Measurements from ENCODE around the gene RALGPS1.

RALGPS1 gene

GRCh38 chr9:127205952-127206351, 291.4 kb downstream of the RALGPS1 start:
- DNase-seq (ENCODE audit: low read depth) = no peak

DNA sequence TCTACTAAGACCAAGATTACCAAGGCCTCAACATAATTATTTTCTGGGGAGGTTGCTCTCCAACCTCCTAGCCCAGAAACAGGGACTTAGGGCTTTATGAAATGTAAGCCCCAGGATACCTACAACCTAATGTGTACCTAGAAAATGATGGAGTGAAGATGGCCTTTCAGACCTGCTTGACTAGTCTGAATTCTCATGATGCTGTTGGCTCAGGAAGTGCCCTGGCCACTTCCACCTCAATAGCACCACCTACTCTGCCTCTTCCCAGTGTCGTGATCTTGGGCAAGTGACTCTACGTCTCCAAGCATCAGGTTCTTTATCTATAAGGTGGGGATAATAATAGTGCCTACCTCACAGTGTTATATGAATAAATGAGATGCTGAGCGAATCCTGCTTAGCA, 292.1 kb downstream of the RALGPS1 start:
- DNase-seq (ENCODE audit: low read depth) = no peak

GRCh38 chr9:127207734-127208410, 293.3 kb downstream of the RALGPS1 start:
- DNase-seq (ENCODE audit: low read depth) = no peak

DNA sequence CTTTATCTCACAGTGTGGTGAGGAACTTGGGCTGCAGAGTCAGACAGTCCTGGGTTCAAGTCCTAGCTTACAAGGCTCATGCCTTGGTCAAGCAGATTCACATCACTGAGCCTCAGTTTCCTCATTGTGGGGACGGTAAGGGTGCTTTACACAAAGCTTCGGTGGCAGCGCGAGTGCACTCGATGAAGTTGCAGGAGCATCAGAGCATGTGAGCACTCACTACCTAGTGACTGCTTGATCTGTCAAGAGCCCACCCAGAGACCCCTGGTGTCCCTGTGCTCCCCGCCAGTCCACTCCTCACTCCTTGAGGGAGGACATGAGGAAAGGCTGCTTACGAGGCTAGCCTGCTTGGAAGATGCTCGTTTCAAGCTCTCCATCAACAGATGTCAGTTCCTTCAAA, 293.8 kb downstream of the RALGPS1 start:
- DNase-seq (ENCODE audit: low read depth) = no peak

DNA sequence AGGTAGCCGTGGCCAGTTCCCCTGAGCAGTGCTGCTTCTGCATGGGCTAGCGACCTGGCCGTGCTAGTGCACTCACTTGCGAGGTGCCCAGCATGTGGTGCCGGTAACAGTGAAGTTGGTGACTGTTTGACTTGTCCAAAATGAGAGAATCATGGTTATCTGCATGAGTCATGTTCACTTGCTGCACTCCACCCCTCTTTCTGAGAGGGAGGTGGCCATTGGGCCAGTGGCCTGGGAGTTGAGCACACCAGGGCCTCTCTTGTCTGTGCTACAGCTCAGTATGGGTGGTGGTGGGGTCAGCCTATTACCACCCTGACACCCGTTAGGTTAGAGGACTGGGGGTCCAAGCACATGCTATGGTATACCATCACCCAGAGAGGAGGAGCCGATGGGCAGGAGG, 294.6 kb downstream of the RALGPS1 start:
- no peak for DNase-seq (ENCODE audit: low read depth)

- DNase-seq (ENCODE audit: low read depth) = no peak
Observed at GRCh38 chr9:127209948-127210640, 295.5 kb downstream of the RALGPS1 start.

DNA sequence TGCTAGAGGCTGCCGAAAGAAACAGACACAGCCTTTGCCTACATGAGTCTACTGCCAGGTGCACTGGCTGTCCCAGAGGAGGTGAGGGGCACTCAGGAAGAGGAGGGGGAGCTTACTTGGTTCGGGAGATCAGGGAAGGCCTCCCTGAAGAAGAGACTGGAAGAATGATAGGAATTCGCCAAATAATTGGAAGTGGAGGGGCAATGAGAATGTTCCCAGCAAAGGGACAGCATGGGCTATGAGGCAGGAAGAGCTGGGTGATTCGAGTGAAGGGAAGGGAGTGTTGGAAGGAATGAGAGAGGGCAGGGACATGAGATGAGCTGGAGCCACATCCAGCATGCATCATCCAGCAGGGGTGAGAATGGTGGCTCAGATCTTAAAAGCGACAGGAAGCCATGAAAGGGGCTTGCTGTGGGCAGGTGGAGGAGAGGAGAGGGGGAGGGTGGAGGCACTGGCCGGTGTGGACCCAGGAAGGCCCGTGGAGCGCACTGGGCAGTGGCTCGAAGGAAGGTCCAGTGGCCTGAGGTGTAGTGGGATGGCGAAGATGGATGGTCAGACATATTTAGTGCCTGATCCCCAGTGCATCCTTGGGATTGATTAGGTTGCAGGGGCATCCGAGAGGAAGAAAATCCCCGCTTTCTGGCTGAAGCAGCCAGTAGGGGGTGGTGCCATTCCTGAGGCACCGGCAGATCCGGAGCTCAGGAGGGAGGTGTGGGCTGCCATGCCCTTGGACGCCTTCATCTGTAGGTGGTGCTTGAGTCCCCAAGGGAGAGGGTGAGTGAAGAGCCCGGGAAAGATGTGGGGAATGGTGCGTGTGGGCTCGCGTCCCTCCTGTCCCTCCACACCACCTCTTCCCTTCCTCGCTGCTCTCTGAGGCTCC, 296.5 kb downstream of the RALGPS1 start:
- DNase-seq (ENCODE audit: low read depth) = no peak

DNA sequence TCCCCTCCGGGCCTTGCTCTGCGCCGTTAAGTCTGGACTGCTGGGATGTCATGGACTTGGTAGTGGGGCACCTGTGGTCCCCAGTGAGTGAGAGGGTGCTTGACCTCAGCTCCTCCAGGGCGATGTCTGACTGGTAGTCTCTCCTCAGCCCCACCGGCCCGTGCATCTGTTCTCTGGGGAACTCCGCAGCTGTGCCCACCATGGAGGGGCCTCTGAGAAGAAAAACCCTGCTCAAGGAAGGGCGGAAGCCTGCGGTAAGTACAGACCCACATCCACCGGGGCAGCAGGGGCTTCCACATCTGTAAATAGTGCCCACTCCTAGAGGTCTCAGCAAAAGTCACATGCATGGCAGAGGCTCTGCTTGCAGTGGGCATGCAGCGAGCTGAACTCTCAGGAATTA, 297.4 kb downstream of the RALGPS1 start:
- DNase-seq (ENCODE audit: low read depth) = no peak

GRCh38 chr9:127212453-127212852, 297.9 kb downstream of the RALGPS1 start:
- DNase-seq (ENCODE audit: low read depth) = no peak

- DNase-seq (ENCODE audit: low read depth) = no peak
Observed at GRCh38 chr9:127213859-127214258, 299.3 kb downstream of the RALGPS1 start.

GRCh38 chr9:127214421-127215267, 300.1 kb downstream of the RALGPS1 start:
- DNase-seq (ENCODE audit: low read depth) = peak; percentile 47

DNA sequence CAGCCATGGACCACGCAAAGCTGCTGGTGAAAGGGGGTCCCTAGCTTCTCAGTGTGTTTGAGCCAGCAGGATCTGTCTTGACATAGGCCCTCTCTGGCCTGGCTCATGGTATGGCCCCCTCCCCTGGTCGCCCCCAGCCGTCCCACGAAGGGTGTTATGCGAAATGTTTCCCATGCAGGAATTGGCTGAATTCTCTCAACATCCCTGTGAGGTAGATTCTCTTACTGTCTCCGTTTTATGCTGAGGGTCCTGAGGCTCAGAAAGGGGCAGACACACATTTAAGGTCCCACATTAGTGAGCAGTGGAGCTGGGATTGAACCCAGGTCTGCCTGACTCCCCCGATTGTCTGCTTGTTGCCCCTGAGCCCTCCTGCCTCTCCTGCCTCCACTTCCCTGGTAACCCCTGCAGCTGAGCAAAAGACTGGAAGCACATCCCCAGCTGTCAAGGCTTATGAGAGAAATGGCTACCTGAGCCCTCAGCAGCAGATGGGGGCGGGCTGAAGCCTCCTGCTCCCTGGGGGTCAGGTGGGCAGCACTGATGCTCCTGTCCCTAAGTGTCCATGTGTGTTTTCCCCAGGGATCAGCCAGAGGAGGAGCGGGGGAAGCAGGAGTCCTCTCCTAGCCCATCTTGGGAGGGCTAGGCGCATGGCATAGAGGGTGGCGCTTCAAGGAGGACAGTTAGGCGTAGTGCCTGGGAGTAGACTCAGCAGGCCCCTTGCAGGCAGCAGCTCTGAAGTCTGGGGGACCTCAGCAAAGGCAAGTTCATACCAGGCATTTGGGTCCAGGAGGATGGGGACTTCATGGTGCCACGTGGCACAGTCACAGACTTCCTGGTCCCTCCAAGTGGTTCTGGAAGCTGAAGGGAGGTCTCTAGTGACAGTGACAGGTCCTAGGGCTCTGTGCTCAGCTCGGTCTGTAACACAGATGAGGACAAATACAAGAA, 301.0 kb downstream of the RALGPS1 start:
- no peak for DNase-seq (ENCODE audit: low read depth)

GRCh38 chr9:127216210-127216887, 301.8 kb downstream of the RALGPS1 start:
- DNase-seq (ENCODE audit: low read depth) = no peak

GRCh38 chr9:127216888-127217217, 302.3 kb downstream of the RALGPS1 start:
- DNase-seq (ENCODE audit: low read depth) = no peak

GRCh38 chr9:127218818-127219217, 304.2 kb downstream of the RALGPS1 start:
- DNase-seq (ENCODE audit: low read depth) = no peak

- DNase-seq (ENCODE audit: low read depth) = no peak
Observed at GRCh38 chr9:127219520-127219919, 304.9 kb downstream of the RALGPS1 start.

- no peak for DNase-seq (ENCODE audit: low read depth)
Observed at GRCh38 chr9:127221695-127222094, 307.1 kb downstream of the RALGPS1 start.

DNA sequence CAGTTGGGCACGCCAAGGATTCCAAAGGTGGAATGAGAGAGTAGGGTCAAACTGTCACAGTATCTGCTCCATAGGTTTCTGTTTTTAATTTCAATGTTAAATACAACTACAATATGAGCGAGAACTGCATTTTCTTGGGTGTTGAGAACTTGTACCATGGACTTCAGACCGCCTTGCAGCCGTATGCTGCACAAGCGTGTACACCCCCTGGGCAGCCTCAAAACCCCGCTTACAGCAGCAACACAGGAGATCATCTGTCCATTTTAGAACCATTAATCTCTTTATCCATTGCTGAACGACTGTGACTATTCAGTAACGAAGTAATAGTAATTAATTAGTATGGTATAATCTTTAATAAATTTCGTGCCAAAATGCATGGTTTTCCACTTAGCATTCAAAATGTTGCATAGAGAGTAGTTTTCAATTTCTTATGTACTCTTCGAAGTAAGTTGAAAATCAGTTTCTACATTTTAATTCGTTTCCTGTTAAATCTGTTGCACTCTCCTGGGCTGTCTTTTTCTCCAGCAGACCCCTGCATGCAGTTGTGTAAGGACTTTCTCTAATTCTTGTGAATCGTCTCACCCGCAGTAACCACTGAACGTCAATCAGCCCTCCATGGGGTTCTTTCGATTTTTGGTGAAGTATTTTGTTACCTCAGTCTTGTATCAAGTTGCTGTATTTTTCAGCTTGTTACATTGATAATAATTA, 308.0 kb downstream of the RALGPS1 start:
- DNase-seq (ENCODE audit: low read depth) = no peak

DNA sequence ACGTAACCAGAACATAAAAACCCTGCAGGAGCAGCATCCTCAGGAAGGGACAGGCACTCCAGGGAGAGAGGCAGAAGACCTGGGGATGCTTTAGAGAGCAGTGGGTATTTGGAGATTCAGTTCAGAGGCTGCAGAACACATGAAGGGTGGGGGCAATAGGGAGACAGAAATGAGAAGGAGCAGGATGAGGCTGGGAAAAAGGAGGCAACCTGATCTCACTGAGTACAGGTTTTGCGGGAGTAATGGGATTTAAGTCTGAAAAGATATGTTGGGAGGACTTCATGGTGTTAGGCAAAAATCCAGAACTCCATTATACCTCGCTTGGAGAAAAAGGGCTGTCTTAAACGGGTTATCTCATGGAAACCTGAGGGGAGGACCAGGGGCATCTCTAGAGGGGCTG, 308.7 kb downstream of the RALGPS1 start:
- DNase-seq (ENCODE audit: low read depth) = no peak

DNA sequence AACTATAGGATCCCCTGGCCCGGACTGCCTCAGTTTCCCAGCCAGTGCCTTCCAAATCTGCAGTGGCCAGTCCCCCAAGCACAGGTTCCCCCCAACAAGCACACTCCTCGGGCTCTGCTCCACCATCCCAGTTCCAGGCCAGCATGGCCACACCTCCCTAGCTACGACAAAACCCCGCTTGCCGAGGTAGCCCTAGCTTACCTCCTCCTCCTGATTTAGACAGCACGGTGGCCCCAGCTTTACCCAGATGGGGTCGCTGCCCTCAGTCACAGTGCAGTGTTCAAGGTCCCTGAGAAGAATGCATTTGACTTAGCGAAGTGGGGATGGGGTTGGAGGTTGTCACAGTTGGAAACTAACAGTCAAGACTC, 309.2 kb downstream of the RALGPS1 start:
- DNase-seq (ENCODE audit: low read depth) = no peak

Measured in iris pigment epithelial cell (primary cell).